K562 (cell line): ENCODE results near the gene DYRK1A. TPM values are rescaled to one million over a fixed set of nuclear protein-coding genes. Genes with fewer than 3 reads are reported as not detected.

ENCODE experiments used
- ATAC-seq: fragments of 200-7000 bp; cut with Tn5 transposase; 3 replicates; pipeline ENCODE4 v1.9.1; 2020; ENCODE audit warnings: moderate library complexity
- BruUV-seq: library from RNA; stranded (reverse); fragments of 400-500 nt; replicated peaks from 2 replicates; lab custom pipeline; 2021; lab: Mats Ljungman, UMichigan
- CTCF ChIA-PET: fragments of 300-600 bp; formaldehyde crosslinking; extraction: SDS; loops from one replicate; lab custom pipeline; 2021; ENCODE audit warnings: low intra/inter-chr PET ratio; lab: Yijun Ruan, JAX
- POLR2A ChIA-PET: fragments of 300-600, 350-650 bp; sonication (Branson Sonifier 250); formaldehyde crosslinking; extraction: SDS; loops from one replicate; lab custom pipeline; 2021; ENCODE audit warnings: antibody characterized with exemption, inconsistent platforms; lab: Yijun Ruan, JAX
- DNase-seq, 4 experiments: peaks; one replicate each; pipeline versions ENCODE4 v3.0.0 to v3.0.0-alpha.2; 2011 to 2018; ENCODE audit warnings: low spot score in 3 of 4, mixed read lengths in 3 of 4; ENCODE audit errors: extremely low read depth in 1 of 4
- FAIRE-seq: peaks from 2 replicates; lab custom pipeline; 2011; peaks lifted over from hg19 to GRCh38; lab: Jason Lieb, UNC
- H2AFZ ChIP-seq: 2 replicates; pipeline ENCODE4 v1.6.0; 2011; ENCODE audit warnings: low read depth, low read length, control low read depth, inconsistent platforms
- H3K27ac ChIP-seq: fragments of 200-600 bp; 3 replicates; pipeline ENCODE4 v1.8.0; 2011; ENCODE audit warnings: low read depth, mild to moderate bottlenecking, control low read depth, inconsistent platforms, low read length, moderate library complexity, mixed read lengths; ENCODE audit errors: extremely low read depth
- H3K27me3 ChIP-seq, 2 experiments: fragments of 300-600 bp in 1 of 2; 2 replicates in 1 of 2; 3 replicates in 1 of 2; pipeline versions ENCODE4 v1.6.0 to v1.8.0; 2011; ENCODE audit warnings: inconsistent platforms in 2 of 2, low read length in 2 of 2, mild to moderate bottlenecking in 1 of 2, mixed read lengths in 1 of 2, moderate library complexity in 1 of 2; ENCODE audit not compliant: control insufficient read depth in 2 of 2, insufficient read depth in 2 of 2
- H3K36me3 ChIP-seq: fragments of 300-600 bp; 3 replicates; pipeline ENCODE4 v1.8.0; 2011; ENCODE audit warnings: mild to moderate bottlenecking, low read length, inconsistent platforms; ENCODE audit not compliant: control insufficient read depth, insufficient read depth
- H3K4me1 ChIP-seq, 2 experiments: fragments of 200-600 bp in 1 of 2; replicated peaks in 1 of 2; 2 replicates in 1 of 2; 3 replicates in 1 of 2; pipeline versions ENCODE4 v1.5.1 to v1.8.0; 2011; ENCODE audit warnings: inconsistent platforms in 2 of 2, low read length in 2 of 2, mild to moderate bottlenecking in 1 of 2, mixed read lengths in 1 of 2, moderate library complexity in 1 of 2; ENCODE audit not compliant: control insufficient read depth in 2 of 2, insufficient read depth in 2 of 2
- H3K4me2 ChIP-seq: 2 replicates; pipeline ENCODE4 v1.6.1; 2011; ENCODE audit warnings: low read length, control low read depth, inconsistent platforms, mixed read lengths; ENCODE audit not compliant: insufficient read depth
- H3K4me3 ChIP-seq: fragments of 200-600 bp; sonication (generic), shearing (Covaris generic); 2 replicates; pipeline ENCODE4 v1.5.1; 2016; ENCODE audit warnings: control low read depth, inconsistent platforms
- H3K79me2 ChIP-seq: fragments of 200-600 bp; 3 replicates; pipeline ENCODE4 v1.8.0; 2011; ENCODE audit warnings: low read length, inconsistent platforms; ENCODE audit not compliant: control insufficient read depth, insufficient read depth
- H3K9ac ChIP-seq, 2 experiments: 2 replicates each; pipeline versions ENCODE4 v1.6.0 to v1.6.1; 2011; ENCODE audit warnings: low read depth in 2 of 2, low read length in 2 of 2, control low read depth in 1 of 2, inconsistent platforms in 1 of 2, mild to moderate bottlenecking in 1 of 2, mixed read lengths in 1 of 2; ENCODE audit not compliant: insufficient read depth in 1 of 2
- H3K9me1 ChIP-seq: one replicate; pipeline ENCODE4 v1.6.0; 2011; ENCODE audit warnings: inconsistent platforms, mild to moderate bottlenecking, low read length, moderate library complexity; ENCODE audit not compliant: control insufficient read depth, insufficient read depth
- H3K9me3 ChIP-seq: replicated peaks from 2 replicates; pipeline ENCODE4 v1.5.1; 2011; ENCODE audit warnings: low read depth, low read length, inconsistent platforms; ENCODE audit not compliant: control insufficient read depth, insufficient read depth
- H4K20me1 ChIP-seq: replicated peaks from 2 replicates; pipeline ENCODE4 v1.6.1; 2011; ENCODE audit warnings: low read length, inconsistent platforms, mixed read lengths; ENCODE audit not compliant: control insufficient read depth, insufficient read depth
- NR0B1 ChIP-seq: fragments of 450-650 bp; IDR thresholded peaks from one replicate; pipeline ENCODE4 v1.6.1; 2018; ENCODE audit warnings: mild to moderate bottlenecking, moderate library complexity; ENCODE audit not compliant: partially characterized antibody
- PHB2 ChIP-seq: fragments of 450-650 bp; IDR thresholded peaks from 2 replicates; pipeline ENCODE4 v1.6.1; 2017; ENCODE audit warnings: low read depth
- ZBTB40 ChIP-seq, 2 experiments: fragments of 450-650 bp in 1 of 2; sonication (generic) in 1 of 2; formaldehyde crosslinking in 1 of 2; IDR thresholded peaks; 2 replicates each; pipeline versions ENCODE4 v1.7.1 to v1.9.0; 2016 to 2022; ENCODE audit warnings: inconsistent platforms in 1 of 2, mild to moderate bottlenecking in 1 of 2, missing genetic modification reagents in 1 of 2
- ZC3H8 ChIP-seq: fragments of 450-650 bp; IDR thresholded peaks from 2 replicates; pipeline ENCODE4 v1.6.1; 2017
- ZMIZ1 ChIP-seq, 2 experiments: fragments of 150-350 bp in 1 of 2; IDR thresholded peaks; 2 replicates each; pipeline ENCODE4 v1.6.1; 2012 to 2016; ENCODE audit warnings: low read depth in 2 of 2, low read length in 2 of 2, mild to moderate bottlenecking in 1 of 2, moderate library complexity in 1 of 2
- ZNF668 ChIP-seq: fragments of 250-450 bp; sonication (Bioruptor Pico); IDR thresholded peaks from 2 replicates; pipeline ENCODE4 v1.8.0; 2022; ENCODE audit warnings: mild to moderate bottlenecking, inconsistent platforms
- WGBS: fragments of 100-300 bp; shearing (Covaris generic); methylation state at CpG from one replicate; pipeline ENCODE4 v1.1.6; 2016; ENCODE audit warnings: low coverage, mixed read lengths; ENCODE audit not compliant: insufficient coverage; ENCODE audit errors: missing lambda C conversion rate; 5-methylcytosine and 5-hydroxymethylcytosine counted together
- in situ Hi-C: fragments of 300-500 bp; cut with MboI; formaldehyde crosslinking; loops from 4 replicates; pipeline ENCODE4 v1.15.0; 2018; ENCODE audit warnings: inconsistent platforms, mixed read lengths
- intact Hi-C: fragments of 100-400 bp; cut with micrococcal nuclease; formaldehyde crosslinking; loops from 2 replicates; pipeline ENCODE4 v1.14.2; 2022
- polyA plus RNA-seq, 8 experiments: library from polyadenylated mRNA; depleted of rRNA in 4 of 8; stranded (reverse) in 5 of 8; unstranded in 3 of 8; fragments of >200 nt; fragmentation: Nextera tagmentation in 2 of 8; fragmentation: Illumina TruSeq in 1 of 8; extraction: Ambion mirVana in 2 of 8; extraction: Trizol in 1 of 8; gene quantifications; 2 replicates each; pipeline versions ENCODE4 v1.2.1 to v1.2.3, GENCODE V29; 2011 to 2014; ENCODE audit warnings: inconsistent platforms in 1 of 8, missing spikeins in 1 of 8
- total RNA-seq, 7 experiments: library from RNA; depleted of rRNA in 6 of 7; stranded (reverse); fragments of >200 nt in 6 of 7; fragmentation: Illumina TruSeq in 2 of 7; extraction: Trizol in 2 of 7; gene quantifications; 2 replicates each; pipeline versions ENCODE4 v1.2.1 to v1.2.3, GENCODE V29; 2011 to 2021; ENCODE audit warnings: low replicate concordance in 1 of 7

Gene DYRK1A
- total and polyA plus RNA-seq, 9 of the 15 experiments (the other 6 are each of a cell fraction or from before 2014, with no cell fraction given) = 3.7 to 64.8 (median 42.3) TPM

GRCh38 chr21:37447288-37447936, 80.8 kb downstream of the DYRK1A start:
- DNase-seq (no peak), ATAC-seq (no peak), FAIRE-seq (no peak)
- no peak for TF ChIP-seq ZMIZ1 (IDR thresholded peaks at IDR 0.05; ENCODE audit: low read depth in 2 of 2, low read length in 2 of 2)
- no peak for TF ChIP-seq PHB2
- no peak for TF ChIP-seq NR0B1
- TF ChIP-seq ZC3H8 = no peak
- TF ChIP-seq ZBTB40 (IDR thresholded peaks at IDR 0.05) = peak; percentile 90
- no peak; the same call in 1 of the 2 replicates for TF ChIP-seq ZBTB40 (CRISPR knock-in tag; IDR thresholded peaks at IDR 0.05)
- TF ChIP-seq ZNF668 = no peak
- H3K9me3 ChIP-seq = no peaks in the 10 kb centered on the region
- WGBS = 62% methylated on average over 7 of the region's 7 CpGs
- peaks cover 100% of the 10 kb centered on the region for H3K79me2 ChIP-seq
- in situ Hi-C loops = no loop called here
- H3K36me3 ChIP-seq = peaks cover 11% of the 10 kb centered on the region; the same call in 2 of the 3 replicates
- H4K20me1 ChIP-seq = peaks cover 66% of the 10 kb centered on the region
- H3K4me1 ChIP-seq = peaks cover 25 to 62% of the 10 kb centered on the region in 2 experiments
- peak overlapping the region; percentile 13; the same call in 2 of the 3 replicates for H3K27ac ChIP-seq
- no peaks in the 10 kb centered on the region for H3K27me3 ChIP-seq
- no peak overlapping the region for H3K4me2 ChIP-seq
- H3K9me1 ChIP-seq = peaks cover 14% of the 10 kb centered on the region
- H3K4me3 ChIP-seq = no peak overlapping the region
- POLR2A ChIA-PET = interaction anchor here (3.3 kb wide), 1 partner anchor 12 kb away, joined by 14 read pairs; no protein-coding TSS in a partner anchor
- BruUV-seq = no TSS peak
- H3K9ac ChIP-seq = no peak overlapping the region
- CTCF ChIA-PET = no interaction called here
- intact Hi-C loops = loop anchor here (5.0 kb wide), 2 partner anchors 40 to 80 kb away; partner anchors contain the start of gene DYRK1A
- H2AFZ ChIP-seq = no peak overlapping the region
